MV-4-11 (cell line): Measurements from ENCODE around the gene PAQR3.
"Not testable (repeated sequence)": the region's sequence is repeated elsewhere in the genome, so short reads cannot be mapped to it uniquely, and the experiment has no call there.

ENCODE experiments used
- DNase-seq: peaks from one replicate; lab custom pipeline; 2025; lab: John Stamatoyannopoulos, UW

PAQR3 gene

GRCh38 chr4:78928835-78929234 lies 10.4 kb downstream of the PAQR3 start:
- no peak for DNase-seq

DNA sequence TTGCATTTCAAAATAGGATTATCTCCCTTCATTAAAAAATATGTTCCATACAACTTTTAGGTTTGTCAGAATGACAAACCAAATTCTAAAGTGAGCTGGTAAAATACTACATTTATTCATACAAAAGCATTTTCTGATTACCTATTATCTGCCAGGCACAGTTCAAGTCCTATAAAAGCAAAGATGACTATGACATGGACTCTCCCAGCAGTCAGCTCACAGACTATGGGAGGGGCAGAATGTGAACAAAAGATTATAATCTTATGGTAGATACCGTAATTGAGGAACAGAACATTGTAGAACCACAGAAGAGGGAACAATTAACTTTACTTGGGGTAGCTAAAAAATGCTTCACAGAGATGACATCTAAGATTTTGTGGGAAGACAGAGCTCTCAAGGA lies 12.4 kb downstream of the PAQR3 start:
- DNase-seq: no peak

DNA sequence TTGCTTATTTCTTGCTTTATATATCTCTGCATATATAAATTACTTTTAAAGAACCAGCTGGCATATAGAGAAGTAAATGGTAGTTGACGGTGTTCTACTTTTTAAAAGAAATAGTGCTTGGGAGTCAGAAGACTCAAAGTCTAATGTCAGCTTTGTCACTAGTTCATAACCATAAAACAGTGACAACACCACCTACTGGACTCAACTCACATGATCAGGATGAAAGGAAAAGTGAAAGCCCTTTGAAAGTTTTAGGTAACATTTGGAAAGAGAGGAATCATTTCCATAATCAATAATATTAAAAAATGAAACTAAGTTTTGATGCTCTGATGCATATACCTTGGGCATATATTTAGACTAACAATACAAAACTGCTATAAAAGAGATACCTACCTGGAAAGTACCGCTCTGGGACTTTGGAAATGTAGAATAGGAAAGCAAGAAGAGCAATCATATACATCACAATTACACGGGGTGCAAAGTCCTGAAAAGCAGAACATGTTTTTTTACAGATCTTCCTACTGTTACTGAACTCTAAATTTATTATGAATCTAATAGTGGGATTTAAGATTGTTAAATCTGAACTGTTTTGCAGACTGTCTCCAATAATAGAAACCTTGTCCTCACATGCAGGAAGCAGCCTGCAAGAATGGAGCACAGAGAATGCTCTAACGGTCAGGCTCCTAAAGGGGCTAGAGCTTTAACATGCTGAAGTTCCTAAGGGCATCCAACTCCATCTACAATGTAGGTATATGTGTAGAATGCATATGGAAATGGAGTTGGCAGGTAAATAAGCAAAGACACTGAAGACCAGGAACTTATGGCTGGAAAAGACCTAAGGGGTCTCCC lies 15.6 kb downstream of the PAQR3 start:
- no peak for DNase-seq

GRCh38 chr4:78922207-78922606 lies 17.0 kb downstream of the PAQR3 start:
- no peak for DNase-seq

DNA sequence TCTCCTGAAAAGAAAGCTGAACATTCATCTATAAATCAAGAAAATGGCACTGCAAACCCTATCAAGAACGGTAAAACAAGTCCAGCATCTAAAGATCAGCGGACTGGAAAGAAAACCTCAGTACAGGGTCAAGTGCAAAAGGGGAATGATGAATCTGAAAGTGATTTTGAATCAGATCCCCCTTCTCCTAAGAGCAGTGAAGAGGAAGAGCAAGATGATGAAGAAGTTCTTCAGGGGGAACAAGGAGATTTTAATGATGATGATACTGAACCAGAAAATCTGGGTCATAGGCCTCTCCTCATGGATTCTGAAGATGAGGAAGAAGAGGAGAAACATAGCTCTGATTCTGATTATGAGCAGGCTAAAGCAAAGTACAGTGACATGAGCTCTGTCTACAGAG lies 28.6 kb downstream of the PAQR3 start:
- no peak for DNase-seq

DNA sequence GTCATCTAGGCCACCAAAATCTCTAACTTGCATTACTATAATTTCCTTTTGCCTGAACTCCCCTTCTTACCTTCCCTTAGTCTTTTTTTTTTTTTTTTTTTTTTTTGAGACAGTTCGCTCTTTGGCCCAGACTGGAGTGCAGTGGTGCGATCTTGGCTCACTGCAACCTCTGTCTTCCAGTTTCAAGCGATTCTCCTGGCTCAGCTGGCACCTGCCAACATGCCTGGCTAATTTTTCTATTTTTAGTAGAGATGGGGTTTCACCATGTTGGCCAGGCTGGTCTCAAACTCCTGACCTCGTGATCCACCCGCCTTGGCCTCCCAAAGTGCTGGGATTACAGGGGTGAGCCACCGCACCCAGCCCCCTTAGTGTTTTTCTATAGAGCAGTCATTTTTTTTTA lies 30.3 kb downstream of the PAQR3 start:
- DNase-seq: not testable (repeated sequence)

GRCh38 chr4:78907638-78908037 lies 31.6 kb downstream of the PAQR3 start:
- DNase-seq: no peak

- no peak for DNase-seq
These were observed 35.1 kb downstream of the PAQR3 start for GRCh38 chr4:78904143-78904542.

GRCh38 chr4:78902298-78902697 lies 36.9 kb downstream of the PAQR3 start:
- DNase-seq: no peak

DNA sequence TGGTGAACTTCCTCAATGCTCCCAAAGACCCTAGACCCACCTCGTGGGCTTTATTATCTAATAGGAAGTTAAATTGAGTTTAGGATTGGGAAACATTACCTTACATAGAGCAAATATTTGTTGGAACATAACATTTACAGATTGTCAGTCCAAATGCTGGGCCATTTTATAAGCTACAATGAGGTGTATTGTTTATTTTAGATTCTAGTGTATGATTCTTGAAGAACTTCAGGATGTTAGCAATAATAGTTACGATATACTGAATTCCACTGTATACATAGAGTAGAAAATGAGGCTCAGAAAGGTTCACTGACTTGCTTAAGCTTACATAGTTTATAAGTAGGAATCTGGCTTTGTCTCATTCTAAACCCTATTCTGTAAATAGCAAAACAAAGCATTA lies 37.4 kb downstream of the PAQR3 start:
- DNase-seq: no peak

DNA sequence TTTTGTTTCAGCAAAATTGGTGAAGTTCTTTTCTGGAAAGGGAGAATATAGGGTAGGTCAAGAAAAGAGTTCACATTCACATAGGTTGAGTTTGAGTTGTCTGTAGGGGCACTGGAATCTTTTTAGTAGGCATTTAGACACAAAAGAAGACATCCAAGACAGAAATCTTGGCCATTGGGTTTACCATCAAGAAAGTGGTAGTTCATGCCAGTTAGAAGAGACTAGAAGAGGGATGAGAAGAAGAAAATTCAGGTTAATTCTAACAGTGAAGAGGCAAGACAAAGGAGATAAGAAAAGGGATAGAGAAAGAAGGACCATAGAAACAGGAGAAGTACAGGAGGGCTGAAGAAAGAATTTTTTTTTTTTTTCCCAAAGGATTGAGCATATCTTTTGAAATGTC lies 39.9 kb downstream of the PAQR3 start:
- DNase-seq: no peak

DNA sequence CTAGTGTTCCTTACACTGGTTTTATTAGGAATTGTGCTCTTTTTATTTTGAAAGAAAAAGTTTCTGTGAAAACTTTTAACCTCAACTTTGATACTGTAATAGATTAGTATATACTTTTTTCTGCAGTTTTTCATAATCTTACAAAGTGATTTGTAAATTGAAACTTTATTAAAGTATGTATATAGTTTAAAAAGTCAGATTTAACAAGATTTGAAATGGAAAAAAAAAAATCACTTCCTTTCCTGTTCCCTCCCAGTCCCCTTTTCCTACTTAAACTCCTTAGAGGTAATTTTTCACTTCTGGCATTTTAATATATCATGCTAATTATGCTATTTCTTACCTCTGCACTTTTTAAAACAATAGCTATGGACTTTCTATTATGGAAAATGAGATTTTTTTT lies 49.3 kb downstream of the PAQR3 start:
- DNase-seq: no peak

- DNase-seq: no peak
These were observed 53.6 kb downstream of the PAQR3 start for GRCh38 chr4:78885598-78885997.

DNA sequence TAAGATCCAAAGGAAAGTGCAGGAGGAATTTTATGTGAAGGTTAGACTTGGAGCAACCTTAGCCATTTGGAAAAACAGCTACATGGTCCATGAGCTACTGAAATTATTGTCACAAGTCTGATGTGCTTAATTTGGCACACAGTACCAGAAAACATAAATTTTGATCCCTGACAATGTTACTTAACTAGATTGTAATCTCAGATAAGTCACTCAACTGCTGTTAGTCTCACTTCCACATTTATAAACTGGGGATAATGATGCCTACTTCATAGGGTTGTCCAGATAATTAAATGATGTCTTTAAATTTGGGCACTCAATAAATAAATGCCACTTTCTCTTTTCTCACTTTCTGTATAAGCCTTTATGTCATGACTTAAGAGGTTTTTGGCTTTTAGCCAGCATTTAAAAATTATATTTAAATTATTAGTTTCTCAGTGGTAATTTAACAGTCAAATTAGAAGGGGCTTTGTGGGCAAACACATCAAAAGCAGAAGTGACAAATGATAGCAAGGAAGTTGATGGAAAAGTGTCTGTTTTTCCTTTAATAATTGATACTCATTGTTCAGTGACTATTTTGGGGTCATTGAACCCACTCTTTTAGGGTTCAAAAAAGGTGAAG lies 58.3 kb downstream of the PAQR3 start:
- peak; percentile 69 for DNase-seq

DNA sequence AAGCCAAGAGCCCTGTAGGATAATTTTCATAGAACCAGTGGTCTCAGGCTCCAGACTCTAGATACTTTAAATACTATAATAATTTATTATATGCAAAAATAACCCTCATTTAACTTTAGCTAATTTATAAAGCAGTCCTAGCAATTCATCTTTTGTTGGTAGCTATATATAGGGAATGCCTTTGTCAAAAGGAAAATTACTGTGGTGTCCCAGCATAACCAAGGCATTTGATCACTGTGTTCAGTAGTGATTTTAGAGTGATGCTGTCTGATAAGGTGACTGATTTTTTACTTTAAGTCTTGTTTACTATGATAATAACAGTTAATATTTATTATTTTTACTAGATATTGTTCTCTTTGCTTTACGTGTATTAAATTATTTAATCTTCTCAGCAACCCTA lies 61.2 kb downstream of the PAQR3 start:
- DNase-seq: no peak

DNA sequence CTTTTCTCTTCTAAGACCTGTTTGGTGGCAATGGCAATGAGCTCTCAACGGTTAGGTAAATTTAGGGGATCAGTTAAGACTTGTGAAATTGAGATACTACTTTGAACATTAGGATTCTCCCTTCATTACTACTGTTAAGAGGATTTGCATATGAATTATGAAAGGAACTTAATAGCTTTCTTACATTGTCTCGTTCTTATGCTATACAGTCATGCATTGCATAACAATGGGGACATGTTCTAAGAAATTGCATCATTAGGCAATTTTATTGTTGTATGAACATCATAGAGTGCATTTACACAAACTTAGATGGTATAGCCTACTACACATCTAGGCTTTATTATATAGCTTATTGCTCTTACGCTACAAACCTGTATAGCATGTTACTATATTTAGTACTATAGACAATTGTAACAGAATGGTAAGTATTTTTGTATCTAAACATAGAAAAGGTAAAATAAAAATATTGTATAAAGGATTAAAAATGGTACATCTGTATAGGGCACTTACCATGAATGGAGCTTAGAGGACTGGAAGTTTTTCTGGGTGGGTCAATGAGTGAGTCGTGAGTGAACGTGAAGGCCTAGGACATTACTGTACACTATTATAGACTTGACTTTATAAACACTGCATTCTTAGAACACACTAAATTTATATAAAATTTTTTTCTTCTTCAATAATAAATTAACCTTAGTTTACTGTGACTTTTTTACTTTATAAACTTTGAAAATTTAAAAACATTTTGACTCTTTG lies 62.5 kb downstream of the PAQR3 start:
- peak; percentile 74 for DNase-seq

DNA sequence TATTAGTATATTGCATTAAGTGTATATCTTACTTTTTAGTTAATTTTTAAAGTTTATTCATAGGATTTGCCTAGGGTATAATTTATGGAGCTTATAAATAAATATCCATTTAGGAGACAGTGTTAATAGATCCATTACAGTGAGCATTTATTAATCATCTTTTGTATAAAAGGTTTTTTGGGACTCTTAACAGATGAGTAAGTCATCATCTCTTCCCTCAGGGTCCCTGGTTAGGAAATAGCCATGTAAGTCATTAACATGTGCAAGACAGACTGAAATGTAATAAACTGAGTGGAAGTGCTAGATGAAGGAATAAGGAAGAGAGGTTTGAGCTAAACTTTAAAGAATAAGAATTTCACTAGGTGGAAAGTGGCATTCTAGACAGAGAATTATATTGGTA lies 69.2 kb downstream of the PAQR3 start:
- no peak for DNase-seq

DNA sequence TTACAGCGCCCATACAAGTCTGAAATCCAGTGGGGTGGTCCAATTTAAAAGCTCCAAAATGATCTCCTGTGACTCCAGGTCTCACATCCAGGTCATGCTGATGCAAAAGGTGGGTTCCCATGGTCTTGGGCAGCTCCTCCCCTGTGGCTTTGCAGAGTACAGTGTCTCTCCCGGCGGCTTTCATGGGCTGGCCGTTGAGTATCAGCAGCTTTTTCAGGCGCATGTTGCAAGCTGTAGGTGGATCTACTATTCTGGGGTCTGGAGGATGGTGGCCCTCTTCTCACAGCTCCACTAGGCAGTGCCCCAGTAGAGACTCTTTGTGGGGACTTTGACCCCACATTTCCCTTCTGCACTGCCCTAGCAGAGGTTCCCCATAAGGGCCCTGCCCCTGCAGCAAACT lies 70.5 kb downstream of the PAQR3 start:
- not testable (repeated sequence) for DNase-seq

- DNase-seq: no peak
These were observed 73.8 kb downstream of the PAQR3 start for GRCh38 chr4:78865451-78865850.

DNA sequence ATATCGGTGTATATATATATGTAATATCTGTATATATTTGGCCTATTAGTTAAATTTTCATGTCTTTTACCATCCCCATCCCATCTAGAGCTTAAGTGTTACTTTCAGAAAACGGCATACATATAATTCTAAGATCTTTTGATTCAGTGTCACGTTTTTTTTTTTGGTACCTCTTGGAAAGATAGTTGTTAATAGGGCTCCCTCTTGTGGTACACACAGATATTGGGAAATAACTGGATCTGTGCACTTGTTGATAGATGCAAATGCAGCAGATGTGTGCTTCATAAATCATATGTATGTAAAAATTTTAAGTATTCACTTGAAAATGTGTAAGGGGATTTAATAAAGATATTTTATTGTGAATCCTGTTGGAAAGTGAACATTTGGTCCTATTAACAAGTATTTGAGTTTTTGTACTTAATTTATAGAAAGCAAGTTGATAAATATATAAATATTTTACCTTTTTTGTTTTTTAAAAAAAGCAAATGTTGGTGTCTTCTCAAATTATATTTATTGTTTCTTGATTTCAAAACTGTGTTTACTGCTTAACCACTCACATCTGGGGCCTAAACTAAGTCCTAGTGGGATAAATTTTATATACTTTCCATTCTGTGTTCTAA lies 74.7 kb downstream of the PAQR3 start:
- DNase-seq: peak; percentile 72

DNA sequence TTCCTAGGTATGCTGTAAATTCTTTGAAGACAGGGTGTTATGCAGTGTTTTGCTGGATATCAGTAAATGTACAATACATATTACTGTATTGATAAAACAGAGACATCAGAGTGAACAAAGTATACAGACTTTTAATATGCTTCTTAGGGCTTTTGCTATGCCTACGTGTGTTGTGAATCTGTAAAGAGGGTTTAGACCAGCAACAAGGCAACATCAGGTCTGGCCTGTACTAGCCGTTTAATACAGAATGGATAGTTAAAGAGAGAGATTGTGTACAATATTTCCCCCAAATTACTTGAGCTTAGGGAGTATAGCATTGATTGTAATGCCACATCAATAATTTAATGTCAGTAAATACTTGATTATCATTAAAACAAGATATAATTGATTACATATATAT lies 75.2 kb downstream of the PAQR3 start:
- no peak for DNase-seq

DNA sequence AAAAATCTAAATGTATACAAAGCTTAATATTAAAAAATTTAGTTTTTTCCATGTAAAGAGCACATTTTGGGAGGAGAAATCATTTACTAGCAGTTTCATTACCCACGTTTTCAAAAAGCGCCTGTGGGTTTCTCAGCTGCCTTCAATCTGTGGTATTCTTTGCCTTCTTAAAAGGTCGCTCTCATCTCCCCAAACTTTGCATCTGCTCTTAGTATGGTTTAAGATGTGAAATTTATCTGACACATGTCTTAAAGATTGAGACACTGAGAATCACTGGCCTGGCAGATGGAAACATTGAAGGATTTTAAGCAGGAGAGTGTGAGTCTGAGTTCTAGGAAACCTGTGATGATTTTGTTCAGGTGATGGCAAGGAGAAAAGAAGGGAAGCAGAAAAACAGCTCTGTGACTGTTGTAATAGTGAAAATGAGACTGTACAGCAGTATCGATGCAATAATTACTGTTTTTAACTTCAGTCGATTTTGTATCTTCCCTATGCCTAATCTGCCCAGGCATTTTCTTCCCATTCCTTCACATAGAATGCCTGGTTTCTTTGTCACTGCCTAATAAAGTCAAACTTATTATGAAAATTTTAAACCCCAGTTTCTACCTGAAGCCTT lies 75.9 kb downstream of the PAQR3 start:
- no peak for DNase-seq
